ENCODE data around the gene USP37. TPM values are rescaled to one million over a fixed set of nuclear protein-coding genes. Genes with fewer than 3 reads are reported as not detected.

The USP37 gene
- total and polyA plus RNA-seq, 2 of the 13 experiments (the other 11 are each of a cell fraction or from before 2014, with no cell fraction given), result 6.5 to 30.6 TPM

- intact Hi-C loops (cut with micrococcal nuclease; ENCODE audit: unreplicated experiment) (no loop called here), in situ Hi-C loops (cut with HindIII; ENCODE audit: extremely low pct_ligation_motif_present, low pct_unique_long_range_greater_than_20kb) (no loop called here)
- Histone ChIP-seq H2AFZ (ENCODE audit: low read length) (no peak overlapping the region), H3K4me1 (ENCODE audit: insufficient read depth, low read length) (peaks cover 57% of the 10 kb centered on the region), H3K9ac (ENCODE audit: insufficient read depth, low read depth, low read length) (no peak overlapping the region; the same call in 1 of the 2 replicates), H3K27ac (ENCODE audit: extremely low read length, insufficient read depth, low read length) (no peak overlapping the region), H3K36me3 (replicated peaks in 1 of 2; ENCODE audit: control insufficient read depth in 1 of 2, insufficient read depth in 2 of 2, low read length in 2 of 2) (peaks cover 18 to 35% of the 10 kb centered on the region in 2 experiments; a peak in 4 of 5 replicates), H3K4me3 (replicated peaks in 1 of 3; ENCODE audit: insufficient read depth in 1 of 3, low read depth in 2 of 3, low read length in 3 of 3) (peak overlapping the region in 1 of 3 experiments; percentile 89; a peak in 2 of 6 replicates), H3K9me3 (ENCODE audit: low read length) (no peaks in the 10 kb centered on the region), H3K27me3 (ENCODE audit: control insufficient read depth in 1 of 2, insufficient read depth in 2 of 2, low read length in 2 of 2) (no peaks in the 10 kb centered on the region; a peak in 1 of 5 replicates), H3K4me2 (ENCODE audit: low read depth, low read length) (peak overlapping the region; percentile 95), H4K20me1 (ENCODE audit: insufficient read depth, low read length) (peaks cover 11% of the 10 kb centered on the region; the same call in 1 of the 2 replicates), H3K79me2 (ENCODE audit: insufficient read depth, low read length) (peaks cover 30% of the 10 kb centered on the region)
- 95% methylated on average over 2 of the region's 2 CpGs for WGBS (ENCODE audit: low lambda C conversion rate)
- no TSS peak for BruUV-seq (replicated peaks)
- FAIRE-seq, result no peak
- no peak for ATAC-seq
- DNase-seq (ENCODE audit: low spot score), result no peak
- ChIA-PET CTCF (ENCODE audit: low intra/inter-chr PET ratio, low total read pairs) (no interaction called here), POLR2A (interaction anchor here (1.2 to 5.6 kb wide), 5 partner anchors 11 to 128 kb away, joined by 4 to 59 read pairs (median 8); partner anchors contain the start of gene CTDSP1)
- TF ChIP-seq ZFP91 (CRISPR knock-in tag; IDR thresholded peaks at IDR 0.05; ENCODE audit: borderline replicate concordance), result 0 out of 2 replicates have a peak, but pooled peaks have one; percentile 24
- no peak for TF ChIP-seq MAZ (IDR thresholded peaks at IDR 0.05; ENCODE audit: borderline replicate concordance, low read depth, low read length)
- no peak for TF ChIP-seq MAZ (CRISPR knock-in tag; IDR thresholded peaks at IDR 0.05; ENCODE audit: low read depth)
- peak in 1 of 2 experiments; percentile 34; a peak in 1 of 4 replicates for TF ChIP-seq POLR2A (IDR thresholded peaks at IDR 0.05; ENCODE audit: insufficient read depth in 1 of 2, low read depth in 2 of 2, low read length in 2 of 2)
- TF ChIP-seq ZNF275 (CRISPR knock-in tag; IDR thresholded peaks at IDR 0.05; ENCODE audit: borderline replicate concordance), result no peak
- TF ChIP-seq HNRNPL (IDR thresholded peaks at IDR 0.05; ENCODE audit: low read depth, low read length), result 0 out of 2 replicates have a peak, but pooled peaks have one; percentile 52
- TF ChIP-seq THAP9 (CRISPR knock-in tag; IDR thresholded peaks at IDR 0.05; ENCODE audit: borderline replicate concordance), result peak; percentile 12; the same call in 1 of the 2 replicates
- 0 out of 2 replicates have a peak, but pooled peaks have one; percentile 1 for TF ChIP-seq KDM5B (CRISPR knock-in tag; IDR thresholded peaks at IDR 0.05; ENCODE audit: borderline replicate concordance)
- 0 out of 2 replicates have a peak, but pooled peaks have one; percentile 21 for TF ChIP-seq PATZ1 (CRISPR knock-in tag; IDR thresholded peaks at IDR 0.05)
- TF ChIP-seq ZNF281 (CRISPR knock-in tag; IDR thresholded peaks at IDR 0.05; ENCODE audit: borderline replicate concordance), result no peak
Measured at GRCh38 chr2:218421027-218421426, 147.1 kb downstream of the USP37 start.

Measured in HepG2 (cell line).